Endothelial cell of umbilical vein (primary cell): ENCODE measurements around the gene WDFY3. TPM values are rescaled to one million over a fixed set of nuclear protein-coding genes. Genes with fewer than 3 reads are reported as not detected.

Experiments
- BruUV-seq: library from RNA; stranded (reverse); fragments of 400-500 nt; replicated peaks from 2 replicates; lab custom pipeline; 2021; lab: Mats Ljungman, UMichigan
- CTCF ChIA-PET: fragments of 300-600, 350-600 bp; sonication (Branson Sonifier 250); formaldehyde crosslinking; loops from one replicate; lab custom pipeline; 2021; ENCODE audit warnings: antibody characterized with exemption, inconsistent platforms; lab: Charles Lee
- POLR2A ChIA-PET: fragments of 300-600, 350-600 bp; sonication (Branson Sonifier 250); formaldehyde crosslinking; loops from one replicate; lab custom pipeline; 2021; ENCODE audit warnings: antibody characterized with exemption, inconsistent platforms; lab: Charles Lee
- DNase-seq: peaks from one replicate; pipeline ENCODE4 v3.0.0-alpha.2; 2011; ENCODE audit warnings: low read depth, low spot score
- FAIRE-seq: peaks from 2 replicates; lab custom pipeline; 2011; peaks lifted over from hg19 to GRCh38; lab: Jason Lieb, UNC
- H2AFZ ChIP-seq: 2 replicates; pipeline ENCODE4 v1.6.0; 2012; ENCODE audit warnings: low read depth, low read length, control low read depth, inconsistent platforms
- H3K27ac ChIP-seq: 2 replicates; pipeline ENCODE4 v1.5.1; 2011; ENCODE audit warnings: low read depth, mild to moderate bottlenecking, control low read depth, low read length, moderate library complexity; ENCODE audit not compliant: insufficient read depth
- H3K27me3 ChIP-seq, 2 experiments: 2 replicates each; pipeline versions ENCODE4 v1.6.0 to v1.6.1; 2011; ENCODE audit warnings: low read length in 2 of 2, mixed read lengths in 1 of 2; ENCODE audit not compliant: control insufficient read depth in 2 of 2, insufficient read depth in 2 of 2
- H3K36me3 ChIP-seq, 2 experiments: 2 replicates in 1 of 2; 3 replicates in 1 of 2; pipeline ENCODE4 v1.5.1; 2011; ENCODE audit warnings: low read length in 2 of 2, mild to moderate bottlenecking in 1 of 2, moderate library complexity in 1 of 2; ENCODE audit not compliant: control insufficient read depth in 2 of 2, insufficient read depth in 2 of 2; ENCODE audit errors: extremely low read depth in 1 of 2
- H3K4me1 ChIP-seq: 3 replicates; pipeline ENCODE4 v1.5.1; 2011; ENCODE audit warnings: mild to moderate bottlenecking, low read length; ENCODE audit not compliant: control insufficient read depth, insufficient read depth; ENCODE audit errors: extremely low read depth
- H3K4me2 ChIP-seq: 2 replicates; pipeline ENCODE4 v1.6.1; 2011; ENCODE audit warnings: low read length, control low read depth, mixed read lengths; ENCODE audit not compliant: insufficient read depth
- H3K4me3 ChIP-seq, 3 experiments: fragments of 200-600 bp in 1 of 3; sonication (generic), shearing (Covaris generic) in 1 of 3; replicated peaks in 1 of 3; 2 replicates each; pipeline ENCODE4 v1.5.1; 2011 to 2016; ENCODE audit warnings: control low read depth in 3 of 3, low read length in 3 of 3, mild to moderate bottlenecking in 2 of 3, inconsistent platforms in 1 of 3, low read depth in 1 of 3, moderate library complexity in 1 of 3; ENCODE audit not compliant: insufficient read depth in 1 of 3
- H3K79me2 ChIP-seq: 2 replicates; pipeline ENCODE4 v1.6.0; 2012; ENCODE audit warnings: low read length, inconsistent platforms; ENCODE audit not compliant: control insufficient read depth, insufficient read depth
- H3K9ac ChIP-seq: replicated peaks from 2 replicates; pipeline ENCODE3; 2011; ENCODE audit warnings: low read length, control low read depth; ENCODE audit not compliant: insufficient read depth; ENCODE audit errors: extremely low read depth
- H3K9me1 ChIP-seq: replicated peaks from 3 replicates; pipeline ENCODE4 v1.6.0; 2011; ENCODE audit warnings: mild to moderate bottlenecking, low read length; ENCODE audit not compliant: control insufficient read depth, insufficient read depth; ENCODE audit errors: extremely low read depth
- H3K9me3 ChIP-seq: replicated peaks from 2 replicates; pipeline ENCODE4 v1.5.1; 2012; ENCODE audit warnings: low read length, inconsistent platforms; ENCODE audit not compliant: control insufficient read depth, insufficient read depth
- H4K20me1 ChIP-seq: replicated peaks from 2 replicates; pipeline ENCODE3; 2011; ENCODE audit warnings: mild to moderate bottlenecking, low read length; ENCODE audit not compliant: control insufficient read depth, insufficient read depth; ENCODE audit errors: extremely low read depth
- EZH2 ChIP-seq: IDR thresholded peaks from 2 replicates; pipeline ENCODE4 v1.6.1; 2012; ENCODE audit warnings: borderline replicate concordance, low read depth, mild to moderate bottlenecking, moderate library complexity, low read length, inconsistent platforms; ENCODE audit not compliant: severe bottlenecking
- FOS ChIP-seq: IDR thresholded peaks from 2 replicates; pipeline ENCODE4 v1.6.1; 2011; ENCODE audit warnings: mild to moderate bottlenecking, low read length, moderate library complexity, borderline replicate concordance; ENCODE audit not compliant: insufficient read depth
- GATA2 ChIP-seq: IDR thresholded peaks from 2 replicates; pipeline ENCODE4 v1.7.0; 2011; ENCODE audit warnings: low read depth, mild to moderate bottlenecking, moderate library complexity, mixed read lengths, low read length; ENCODE audit not compliant: insufficient read length, insufficient read depth
- JUN ChIP-seq: IDR thresholded peaks from 2 replicates; pipeline ENCODE4 v1.6.1; 2011; ENCODE audit warnings: borderline replicate concordance, low read depth; ENCODE audit not compliant: insufficient read length, insufficient read depth
- MYC ChIP-seq: IDR thresholded peaks from one replicate; pipeline ENCODE4 v1.6.1; 2011; ENCODE audit warnings: mild to moderate bottlenecking, low read depth, low read length
- POLR2A ChIP-seq: IDR thresholded peaks from 2 replicates; pipeline ENCODE4 v1.6.1; 2012; ENCODE audit warnings: low read depth, mild to moderate bottlenecking, control low read depth, low read length
- POLR2AphosphoS5 ChIP-seq: IDR thresholded peaks from 2 replicates; pipeline ENCODE4 v1.6.1; 2012; ENCODE audit warnings: low read depth, mild to moderate bottlenecking, control low read depth, low read length, moderate library complexity; ENCODE audit not compliant: insufficient read depth
- dilution Hi-C: fragments of 300-500 bp; cut with MboI; formaldehyde crosslinking; loops from one replicate; pipeline ENCODE4 v1.15.0; 2019; ENCODE audit warnings: low sequenced_read_pairs; ENCODE audit not compliant: extremely low pct_ligation_motif_present
- intact Hi-C: fragments of 100-400 bp; cut with micrococcal nuclease; formaldehyde crosslinking; loops from one replicate; pipeline ENCODE4 v1.10.0; 2022
- polyA plus RNA-seq, 4 experiments: library from polyadenylated mRNA; depleted of rRNA in 3 of 4; stranded (reverse) in 3 of 4; unstranded in 1 of 4; fragments of >200 nt; gene quantifications; 2 replicates each; pipeline versions ENCODE4 v1.2.1 to v1.2.3, GENCODE V29; 2011 to 2012; ENCODE audit warnings: missing spikeins in 1 of 4
- total RNA-seq: library from RNA; stranded (reverse); gene quantifications from 2 replicates; pipeline ENCODE4 v1.2.3, GENCODE V29; 2021
- TF ChIP-seq, protein P1 (sequence below), 2 donors: IDR thresholded peaks; 1 replicate in 1 of 2; 2 replicates in 1 of 2; pipeline ENCODE4 v1.5.1; 2011; ENCODE audit warnings: low read length in 2 of 2, mild to moderate bottlenecking in 2 of 2, moderate library complexity in 2 of 2, control low read depth in 1 of 2, inconsistent platforms in 1 of 2, low read depth in 1 of 2; ENCODE audit not compliant: insufficient read depth in 1 of 2; ENCODE audit errors: extremely low read depth in 1 of 2
- TF ChIP-seq, protein P2 (sequence below): IDR thresholded peaks from 2 replicates; pipeline ENCODE4 v1.6.1; 2011; ENCODE audit not compliant: insufficient read depth, insufficient read length

WDFY3 gene
- total and polyA plus RNA-seq, 2 donors (not counting 3 experiments of a cell fraction or from before 2014, with no cell fraction given): 37.0 to 113 TPM

DNA sequence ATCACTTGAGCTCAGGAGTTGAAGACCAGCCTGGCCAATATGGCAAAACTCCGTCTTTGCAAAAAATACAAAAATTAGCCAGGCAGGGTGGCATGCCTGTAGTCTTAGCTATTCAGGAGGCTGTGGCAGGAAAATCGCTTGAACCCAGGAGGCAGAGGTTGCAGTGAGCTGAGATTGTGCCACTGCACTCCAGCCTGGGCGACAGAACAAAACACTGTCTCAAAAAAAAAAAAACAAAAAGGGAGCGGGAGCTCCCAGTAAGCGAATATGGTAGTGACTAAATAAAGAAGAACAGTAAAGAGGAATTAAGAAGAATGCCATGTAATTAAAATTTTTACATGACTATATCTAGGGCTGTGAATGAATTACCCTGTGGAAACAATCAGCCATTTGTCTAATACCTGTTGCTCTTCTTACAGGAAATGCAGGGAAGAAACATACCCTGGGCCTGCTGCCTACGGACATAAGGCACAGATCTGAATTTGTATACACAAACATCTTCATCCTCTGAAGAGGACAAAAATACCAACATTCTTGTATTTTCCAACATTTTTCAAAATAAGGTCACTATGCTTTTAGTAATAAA, 11.4 kb downstream of the WDFY3 start:
- Histone ChIP-seq H3K79me2 (peaks cover 97% of the 10 kb centered on the region), H3K9ac (no peak overlapping the region), H4K20me1 (peaks cover 21% of the 10 kb centered on the region), H3K36me3 (no peaks in the 10 kb centered on the region), H3K4me3 (no peak overlapping the region), H3K27me3 (no peaks in the 10 kb centered on the region), H2AFZ (no peak overlapping the region), H3K27ac (no peak overlapping the region), H3K9me3 (no peaks in the 10 kb centered on the region), H3K4me2 (no peak overlapping the region), H3K4me1 (peaks cover 16% of the 10 kb centered on the region), H3K9me1 (no peaks in the 10 kb centered on the region)
- TF ChIP-seq POLR2A (no peak), MYC (no peak), GATA2 (no peak), POLR2AphosphoS5 (no peak), FOS (no peak), EZH2 (no peak), JUN (no peak)
- TF ChIP-seq, protein P1, sequence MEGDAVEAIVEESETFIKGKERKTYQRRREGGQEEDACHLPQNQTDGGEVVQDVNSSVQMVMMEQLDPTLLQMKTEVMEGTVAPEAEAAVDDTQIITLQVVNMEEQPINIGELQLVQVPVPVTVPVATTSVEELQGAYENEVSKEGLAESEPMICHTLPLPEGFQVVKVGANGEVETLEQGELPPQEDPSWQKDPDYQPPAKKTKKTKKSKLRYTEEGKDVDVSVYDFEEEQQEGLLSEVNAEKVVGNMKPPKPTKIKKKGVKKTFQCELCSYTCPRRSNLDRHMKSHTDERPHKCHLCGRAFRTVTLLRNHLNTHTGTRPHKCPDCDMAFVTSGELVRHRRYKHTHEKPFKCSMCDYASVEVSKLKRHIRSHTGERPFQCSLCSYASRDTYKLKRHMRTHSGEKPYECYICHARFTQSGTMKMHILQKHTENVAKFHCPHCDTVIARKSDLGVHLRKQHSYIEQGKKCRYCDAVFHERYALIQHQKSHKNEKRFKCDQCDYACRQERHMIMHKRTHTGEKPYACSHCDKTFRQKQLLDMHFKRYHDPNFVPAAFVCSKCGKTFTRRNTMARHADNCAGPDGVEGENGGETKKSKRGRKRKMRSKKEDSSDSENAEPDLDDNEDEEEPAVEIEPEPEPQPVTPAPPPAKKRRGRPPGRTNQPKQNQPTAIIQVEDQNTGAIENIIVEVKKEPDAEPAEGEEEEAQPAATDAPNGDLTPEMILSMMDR (IDR thresholded peaks at IDR 0.05; ENCODE audit: extremely low read depth in 1 of 2, insufficient read depth in 1 of 2, low read depth in 1 of 2, low read length in 2 of 2): no peak
- TF ChIP-seq, protein P2, sequence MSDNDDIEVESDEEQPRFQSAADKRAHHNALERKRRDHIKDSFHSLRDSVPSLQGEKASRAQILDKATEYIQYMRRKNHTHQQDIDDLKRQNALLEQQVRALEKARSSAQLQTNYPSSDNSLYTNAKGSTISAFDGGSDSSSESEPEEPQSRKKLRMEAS: no peak
- DNase-seq (no peak), FAIRE-seq (no peak)
- intact Hi-C loops: no loop called here
- CTCF ChIA-PET: interaction anchor here (0.9 kb wide), 1 partner anchor 66 kb away, joined by 3 read pairs; no protein-coding TSS in a partner anchor
- dilution Hi-C loops: no loop called here
- POLR2A ChIA-PET: no interaction called here
- BruUV-seq: no TSS peak
